Fibroblast of lung (primary cell): ENCODE measurements around the gene TRMU. TPM values are rescaled to one million over a fixed set of nuclear protein-coding genes. Genes with fewer than 3 reads are reported as not detected.

Experiments used
- DNase-seq, 2 donors: peaks; one replicate each; pipeline versions ENCODE4 v3.0.0 to v3.0.0-alpha.2; 2010; ENCODE audit warnings: low read depth in 2 of 2
- H2AFZ ChIP-seq: 2 replicates; pipeline ENCODE4 v1.5.1; 2012; ENCODE audit warnings: low read length, control low read depth, inconsistent platforms
- H3K27ac ChIP-seq: 2 replicates; pipeline ENCODE4 v1.5.1; 2011; ENCODE audit warnings: low read length, control low read depth; ENCODE audit not compliant: insufficient read depth
- H3K27me3 ChIP-seq: 2 replicates; pipeline ENCODE4 v1.5.1; 2011; ENCODE audit warnings: mild to moderate bottlenecking, low read length; ENCODE audit not compliant: control insufficient read depth, insufficient read depth
- H3K36me3 ChIP-seq: 2 replicates; pipeline ENCODE4 v1.5.1; 2011; ENCODE audit warnings: low read length; ENCODE audit not compliant: control insufficient read depth, insufficient read depth
- H3K4me1 ChIP-seq: 2 replicates; pipeline ENCODE4 v1.5.1; 2011; ENCODE audit warnings: low read length; ENCODE audit not compliant: control insufficient read depth, insufficient read depth; ENCODE audit errors: extremely low read depth
- H3K4me2 ChIP-seq: 2 replicates; pipeline ENCODE4 v1.5.1; 2011; ENCODE audit warnings: low read length, control low read depth; ENCODE audit not compliant: insufficient read depth; ENCODE audit errors: extremely low read depth
- H3K4me3 ChIP-seq, 4 experiments: fragments of 200-600 bp in 1 of 4; sonication (generic) in 1 of 4; replicated peaks in 1 of 4; 2 replicates each; pipeline ENCODE4 v1.5.1; 2011 to 2016; ENCODE audit warnings: low read length in 4 of 4, low read depth in 3 of 4, mild to moderate bottlenecking in 3 of 4, control low read depth in 2 of 4, inconsistent platforms in 1 of 4, mixed read lengths in 1 of 4; ENCODE audit not compliant: insufficient read depth in 1 of 4; ENCODE audit errors: control extremely low read depth in 1 of 4
- H3K79me2 ChIP-seq: 2 replicates; pipeline ENCODE4 v1.5.1; 2012; ENCODE audit warnings: mild to moderate bottlenecking, low read length, inconsistent platforms; ENCODE audit not compliant: control insufficient read depth, insufficient read depth
- H3K9ac ChIP-seq: 2 replicates; pipeline ENCODE4 v1.5.1; 2011; ENCODE audit warnings: mild to moderate bottlenecking, low read length, control low read depth; ENCODE audit not compliant: insufficient read depth
- H3K9me3 ChIP-seq: 2 replicates; pipeline ENCODE4 v1.5.1; 2012; ENCODE audit warnings: low read depth, low read length; ENCODE audit not compliant: control insufficient read depth, insufficient read depth
- H4K20me1 ChIP-seq: 2 replicates; pipeline ENCODE4 v1.5.1; 2011; ENCODE audit warnings: low read length; ENCODE audit not compliant: control insufficient read depth, insufficient read depth; ENCODE audit errors: extremely low read depth
- EZH2 ChIP-seq: IDR thresholded peaks from 2 replicates; pipeline ENCODE4 v1.5.1; 2012; ENCODE audit warnings: low read length, control low read depth, mild to moderate bottlenecking; ENCODE audit errors: missing control alignments
- polyA plus RNA-seq, 2 donors: library from polyadenylated mRNA; depleted of rRNA in 1 of 2; stranded (reverse) in 1 of 2; unstranded in 1 of 2; fragments of >200 nt; gene quantifications; 2 replicates each; pipeline ENCODE4 v1.2.1, GENCODE V29; 2011 to 2012; ENCODE audit warnings: missing spikeins in 1 of 2
- total RNA-seq: library from RNA; depleted of rRNA; stranded (reverse); fragments of >200 nt; gene quantifications from 2 replicates; pipeline ENCODE4 v1.2.1, GENCODE V29; 2014
- TF ChIP-seq, protein P1 (sequence below), 2 donors: IDR thresholded peaks in 1 of 2; conservative IDR thresholded peaks in 1 of 2; 1 replicate in 1 of 2; 2 replicates in 1 of 2; pipeline ENCODE4 v1.5.1; 2011 to 2012; ENCODE audit warnings: low read length in 2 of 2, control low read depth in 1 of 2, inconsistent platforms in 1 of 2, low read depth in 1 of 2, mild to moderate bottlenecking in 1 of 2

Gene TRMU
- total and polyA plus RNA-seq, 2 donors (not counting 1 experiment from before 2014, with no cell fraction given), result 18.4 to 22.1 TPM

DNA sequence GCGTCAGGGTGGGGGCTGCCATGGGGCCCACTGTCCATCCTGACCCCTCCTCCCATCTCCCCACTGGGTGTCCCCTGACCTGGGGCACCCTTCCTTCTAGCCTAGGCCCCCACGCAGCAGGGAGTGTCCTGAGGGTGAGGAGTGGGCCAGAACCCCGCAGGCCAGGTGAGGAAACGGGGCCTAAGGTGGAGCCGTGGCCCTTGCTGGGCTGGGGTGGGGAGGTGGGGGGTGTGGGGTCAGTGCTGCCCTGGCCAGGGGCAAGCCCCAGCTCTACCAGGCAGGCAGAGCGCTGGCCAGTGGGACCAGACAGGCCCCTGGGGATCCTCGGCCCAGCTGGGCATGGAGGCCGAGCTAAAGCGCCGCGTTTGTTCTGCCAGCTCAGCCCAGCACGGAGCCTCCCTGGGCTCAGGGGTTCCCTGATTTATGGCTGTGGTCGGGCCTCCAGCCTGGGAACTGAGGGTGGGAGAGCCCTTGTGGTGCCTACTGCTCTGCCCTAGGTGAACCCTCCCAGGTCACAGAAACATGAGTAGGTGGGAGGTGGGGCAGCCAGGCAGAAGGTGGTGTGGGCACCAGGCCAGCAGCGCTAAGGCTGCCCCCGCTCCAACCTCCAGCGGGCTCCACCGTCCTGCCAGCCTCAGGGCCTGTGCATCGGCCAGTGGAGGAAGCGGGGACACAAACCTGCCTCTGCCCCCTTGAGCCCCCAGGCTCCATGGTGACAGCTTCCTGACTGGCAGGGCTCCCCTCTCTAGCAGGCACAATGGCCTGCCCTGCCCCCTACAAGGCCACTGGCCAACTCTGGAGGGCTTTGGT lies 22.4 kb downstream of the TRMU start:
- Histone ChIP-seq H4K20me1 (no peaks in the 10 kb centered on the region), H3K27me3 (no peaks in the 10 kb centered on the region), H3K4me1 (no peaks in the 10 kb centered on the region), H3K4me3 (no peak overlapping the region), H3K27ac (no peak overlapping the region), H3K36me3 (peaks cover 13% of the 10 kb centered on the region), H3K79me2 (no peaks in the 10 kb centered on the region), H3K4me2 (no peak overlapping the region), H2AFZ (no peak overlapping the region), H3K9me3 (no peaks in the 10 kb centered on the region), H3K9ac (no peak overlapping the region)
- TF ChIP-seq, protein P1, sequence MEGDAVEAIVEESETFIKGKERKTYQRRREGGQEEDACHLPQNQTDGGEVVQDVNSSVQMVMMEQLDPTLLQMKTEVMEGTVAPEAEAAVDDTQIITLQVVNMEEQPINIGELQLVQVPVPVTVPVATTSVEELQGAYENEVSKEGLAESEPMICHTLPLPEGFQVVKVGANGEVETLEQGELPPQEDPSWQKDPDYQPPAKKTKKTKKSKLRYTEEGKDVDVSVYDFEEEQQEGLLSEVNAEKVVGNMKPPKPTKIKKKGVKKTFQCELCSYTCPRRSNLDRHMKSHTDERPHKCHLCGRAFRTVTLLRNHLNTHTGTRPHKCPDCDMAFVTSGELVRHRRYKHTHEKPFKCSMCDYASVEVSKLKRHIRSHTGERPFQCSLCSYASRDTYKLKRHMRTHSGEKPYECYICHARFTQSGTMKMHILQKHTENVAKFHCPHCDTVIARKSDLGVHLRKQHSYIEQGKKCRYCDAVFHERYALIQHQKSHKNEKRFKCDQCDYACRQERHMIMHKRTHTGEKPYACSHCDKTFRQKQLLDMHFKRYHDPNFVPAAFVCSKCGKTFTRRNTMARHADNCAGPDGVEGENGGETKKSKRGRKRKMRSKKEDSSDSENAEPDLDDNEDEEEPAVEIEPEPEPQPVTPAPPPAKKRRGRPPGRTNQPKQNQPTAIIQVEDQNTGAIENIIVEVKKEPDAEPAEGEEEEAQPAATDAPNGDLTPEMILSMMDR (conservative IDR thresholded peaks at IDR 0.05 in 1 of 2, IDR thresholded peaks at IDR 0.05 in 1 of 2; ENCODE audit: low read depth in 1 of 2, low read length in 2 of 2), result no peak
- no peak for TF ChIP-seq EZH2
- no peak for DNase-seq

DNA sequence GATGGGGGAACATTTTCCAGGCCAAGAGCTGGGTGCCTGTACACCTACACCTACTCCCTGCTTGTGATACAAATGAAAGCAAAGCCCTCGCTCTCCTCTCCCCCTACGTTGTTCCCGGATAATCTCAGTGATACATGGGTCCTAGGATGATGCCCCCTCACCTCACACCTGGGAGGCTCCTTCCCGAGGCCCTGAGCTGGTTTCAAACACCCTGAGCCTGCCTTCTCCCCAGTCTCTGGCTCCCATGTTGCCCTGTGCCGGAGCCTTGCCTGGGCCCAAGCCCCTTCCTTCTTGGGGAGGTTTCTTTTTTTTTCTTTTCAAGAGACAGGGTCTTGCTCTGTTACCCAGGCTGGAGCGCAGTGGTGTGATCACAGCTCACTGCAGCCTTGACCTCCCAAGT lies 23.3 kb downstream of the TRMU start:
- Histone ChIP-seq H3K4me3 (no peak overlapping the region), H3K27me3 (no peaks in the 10 kb centered on the region), H3K36me3 (peaks cover 13% of the 10 kb centered on the region), H3K27ac (no peak overlapping the region), H3K9me3 (no peaks in the 10 kb centered on the region), H4K20me1 (no peaks in the 10 kb centered on the region), H3K9ac (no peak overlapping the region), H3K79me2 (no peaks in the 10 kb centered on the region), H2AFZ (no peak overlapping the region), H3K4me1 (no peaks in the 10 kb centered on the region), H3K4me2 (no peak overlapping the region)
- TF ChIP-seq EZH2, result no peak
- TF ChIP-seq, protein P1 (conservative IDR thresholded peaks at IDR 0.05 in 1 of 2, IDR thresholded peaks at IDR 0.05 in 1 of 2; ENCODE audit: low read depth in 1 of 2, low read length in 2 of 2), result no peak
- no peak for DNase-seq

DNA sequence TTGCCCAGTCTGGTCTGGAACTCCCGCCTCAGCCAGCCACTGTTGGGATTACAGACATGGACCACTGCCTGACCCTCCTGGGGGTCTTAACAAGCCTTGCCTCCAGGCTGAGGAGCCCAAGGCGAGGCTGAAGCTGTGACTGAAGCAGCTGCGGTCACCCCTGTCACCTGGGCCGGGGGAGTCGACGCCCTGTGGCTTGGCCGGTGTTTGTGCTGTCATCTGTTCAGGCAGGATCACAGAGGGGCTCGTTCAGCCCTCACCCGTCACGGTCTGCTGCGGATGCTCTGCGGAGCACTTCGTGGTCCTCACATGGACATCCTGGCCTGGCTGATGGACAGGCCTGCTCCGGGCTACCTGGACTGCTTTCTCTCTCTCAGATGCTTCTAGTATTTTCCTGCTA lies 23.8 kb downstream of the TRMU start:
- Histone ChIP-seq H3K79me2 (no peaks in the 10 kb centered on the region), H4K20me1 (no peaks in the 10 kb centered on the region), H3K4me3 (no peak overlapping the region), H2AFZ (no peak overlapping the region), H3K9ac (no peak overlapping the region), H3K4me2 (no peak overlapping the region), H3K36me3 (peaks cover 11% of the 10 kb centered on the region), H3K27ac (no peak overlapping the region), H3K9me3 (no peaks in the 10 kb centered on the region), H3K27me3 (no peaks in the 10 kb centered on the region), H3K4me1 (no peaks in the 10 kb centered on the region)
- DNase-seq, result no peak
- TF ChIP-seq, protein P1 (conservative IDR thresholded peaks at IDR 0.05 in 1 of 2, IDR thresholded peaks at IDR 0.05 in 1 of 2; ENCODE audit: low read depth in 1 of 2, low read length in 2 of 2), result no peak
- no peak for TF ChIP-seq EZH2
